NB4 (cell line): Measurements from ENCODE around the gene XYLT1.

Experiments
- CTCF ChIP-seq: IDR thresholded peaks from one replicate; pipeline ENCODE4 v1.5.1; 2012; ENCODE audit warnings: low read depth, low read length
- MYC ChIP-seq: IDR thresholded peaks from 2 replicates; pipeline ENCODE4 v1.6.1; 2011; ENCODE audit warnings: low read depth, low read length

GRCh38 chr16:17432901-17433576, 37.7 kb downstream of the XYLT1 start:
- no peak for TF ChIP-seq CTCF
- TF ChIP-seq MYC: no peak
